Uterus (tissue), 4 donors: Measurements from ENCODE around the gene ASAP2. TPM values are rescaled to one million over a fixed set of nuclear protein-coding genes. Genes with fewer than 3 reads are reported as not detected.

Experiments used
- DNase-seq, 2 donors: peaks; one replicate each; pipeline ENCODE4 v3.0.0-alpha.2; 2019 to 2020
- H3K27ac ChIP-seq, 2 donors: fragments of 200-600 bp; sonication (generic); 1 replicate in 1 of 2; 2 replicates in 1 of 2; pipeline ENCODE4 v1.5.1; 2016 to 2018
- H3K27me3 ChIP-seq, 2 donors: fragments of 200-600 bp; sonication (generic); one replicate each; pipeline ENCODE4 v1.5.1; 2018 to 2019; ENCODE audit warnings: control low read depth in 1 of 2
- H3K36me3 ChIP-seq, 2 donors: fragments of 200-600 bp; sonication (generic); one replicate each; pipeline ENCODE4 v1.5.1; 2019; ENCODE audit warnings: control low read depth in 1 of 2
- H3K4me1 ChIP-seq, 2 donors: fragments of 200-600 bp; sonication (generic); one replicate each; pipeline ENCODE4 v1.5.1; 2018 to 2019; ENCODE audit warnings: control low read depth in 1 of 2
- H3K4me3 ChIP-seq, 2 donors: fragments of 200-600 bp; sonication (generic); 1 replicate in 1 of 2; 2 replicates in 1 of 2; pipeline ENCODE4 v1.5.1; 2018 to 2019; ENCODE audit warnings: mild to moderate bottlenecking in 1 of 2
- H3K9me3 ChIP-seq, 2 donors: fragments of 200-600 bp; sonication (generic); one replicate each; pipeline ENCODE4 v1.5.1; 2019; ENCODE audit warnings: control low read depth in 1 of 2
- CTCF ChIP-seq, 4 experiments: fragments of 200-600 bp in 2 of 4; fragments of 450-650 bp in 2 of 4; sonication (generic) in 2 of 4; IDR thresholded peaks; one replicate each; pipeline ENCODE4 v1.5.1; 2016 to 2019; ENCODE audit warnings: antibody characterized with exemption in 4 of 4, mild to moderate bottlenecking in 2 of 4, moderate library complexity in 1 of 4
- POLR2A ChIP-seq, 2 donors: fragments of 450-650 bp; IDR thresholded peaks; one replicate each; pipeline ENCODE4 v1.6.1; 2016; ENCODE audit warnings: antibody characterized with exemption in 2 of 2, mild to moderate bottlenecking in 1 of 2, moderate library complexity in 1 of 2
- intact Hi-C: fragments of 100-400 bp; cut with DNase I; formaldehyde crosslinking; loops from one replicate; pipeline ENCODE4 v1.15.1; 2023; ENCODE audit warnings: low total_unique reads
- total RNA-seq, 4 donors: library from RNA; depleted of rRNA in 3 of 4; stranded (reverse); fragments of >200 nt in 3 of 4; gene quantifications; one replicate each; pipeline versions ENCODE4 v1.1.0 to v1.2.4, GENCODE V29; 2014 to 2023
- donor health status: DM: yes; HTN: yes; CAD: no.

The ASAP2 gene
- total RNA-seq, 4 donors from 2014 or later: 24.3 to 55.5 (median 31.3) TPM

GRCh38 chr2:9315280-9315847, 108.8 kb downstream of the ASAP2 start:
- Histone ChIP-seq H3K9me3 (no peaks in the 10 kb centered on the region), H3K36me3 (no peaks in the 10 kb centered on the region), H3K4me1 (peaks cover 5 to 8% of the 10 kb centered on the region in 2 donors), H3K27ac (no peak overlapping the region), H3K4me3 (no peak overlapping the region), H3K27me3 (no peaks in the 10 kb centered on the region)
- no peak for TF ChIP-seq POLR2A (IDR thresholded peaks at IDR 0.05)
- no peak for DNase-seq
- intact Hi-C loops: loop anchor here (10.0 kb wide), 1 partner anchor 111 kb away; the partner anchor contains the start of gene ASAP2

- H3K9me3 ChIP-seq: no peaks in the 10 kb centered on the region
- DNase-seq: no peak
- no peaks in the 10 kb centered on the region for H3K36me3 ChIP-seq
- peaks cover 0 to 3% of the 10 kb centered on the region in 2 donors for H3K4me1 ChIP-seq
- intact Hi-C loops: loop anchor here (10.0 kb wide), 1 partner anchor 113 kb away; the partner anchor contains the start of gene ASAP2
- no peak overlapping the region for H3K27ac ChIP-seq
- no peaks in the 10 kb centered on the region for H3K27me3 ChIP-seq
- no peak overlapping the region for H3K4me3 ChIP-seq
- TF ChIP-seq CTCF (IDR thresholded peaks at IDR 0.05) (no peak), POLR2A (IDR thresholded peaks at IDR 0.05) (no peak)
These were observed 110.9 kb downstream of the ASAP2 start for GRCh38 chr2:9317559-9317958.

GRCh38 chr2:9318461-9319337, 112.1 kb downstream of the ASAP2 start:
- TF ChIP-seq POLR2A (IDR thresholded peaks at IDR 0.05) (no peak), CTCF (IDR thresholded peaks at IDR 0.05) (no peak)
- peak; percentile 69 to 78 for DNase-seq
- intact Hi-C loops: loop anchor here (10.0 kb wide), 1 partner anchor 114 kb away; the partner anchor contains the start of gene ASAP2
- H3K4me3 ChIP-seq: no peak overlapping the region
- peak overlapping the region; percentile 60 to 78 for H3K27ac ChIP-seq
- H3K27me3 ChIP-seq: no peaks in the 10 kb centered on the region
- no peaks in the 10 kb centered on the region for H3K36me3 ChIP-seq
- H3K4me1 ChIP-seq: peaks cover 0 to 3% of the 10 kb centered on the region in 2 donors
- H3K9me3 ChIP-seq: no peaks in the 10 kb centered on the region

GRCh38 chr2:9319338-9319715, 112.7 kb downstream of the ASAP2 start:
- Histone ChIP-seq H3K27me3 (no peaks in the 10 kb centered on the region), H3K4me1 (peaks cover 0 to 3% of the 10 kb centered on the region in 2 donors), H3K27ac (peak overlapping the region; percentile 60 to 78), H3K4me3 (no peak overlapping the region), H3K36me3 (no peaks in the 10 kb centered on the region), H3K9me3 (no peaks in the 10 kb centered on the region)
- TF ChIP-seq CTCF (IDR thresholded peaks at IDR 0.05): no peak
- no peak for TF ChIP-seq POLR2A (IDR thresholded peaks at IDR 0.05)
- intact Hi-C loops: loop anchor here (10.0 kb wide), 1 partner anchor 115 kb away; the partner anchor contains the start of gene ASAP2
- no peak for DNase-seq

- Histone ChIP-seq H3K4me3 (no peak overlapping the region), H3K9me3 (no peaks in the 10 kb centered on the region), H3K27ac (no peak overlapping the region), H3K4me1 (peaks cover 0 to 3% of the 10 kb centered on the region in 2 donors), H3K27me3 (no peaks in the 10 kb centered on the region), H3K36me3 (no peaks in the 10 kb centered on the region)
- no peak for DNase-seq
- intact Hi-C loops: no loop called here
- TF ChIP-seq CTCF (IDR thresholded peaks at IDR 0.05): no peak
- no peak for TF ChIP-seq POLR2A (IDR thresholded peaks at IDR 0.05)
These were observed 116.0 kb downstream of the ASAP2 start for GRCh38 chr2:9322576-9322975.
